T-cell (primary cell): ENCODE measurements around the gene PDS5A. TPM values are rescaled to one million over a fixed set of nuclear protein-coding genes. Genes with fewer than 3 reads are reported as not detected.

Experiments used
- ATAC-seq, 4 experiments: fragments of 200-7000 bp in 3 of 4; fragments of 150-1000 bp in 1 of 4; cut with Tn5 transposase; replicated peaks in 1 of 4; 1 replicate in 3 of 4; 2 replicates in 1 of 4; pipeline ENCODE4 v1.10.0; 2021; ENCODE audit warnings: moderate library complexity in 3 of 4, mild to moderate bottlenecking in 2 of 4, moderate number of reproducible peaks in 1 of 4
- CTCF ChIA-PET, 2 donors: fragments of 300-600 bp; sonication (Branson Sonifier 250); formaldehyde crosslinking; loops; one replicate each; lab custom pipeline; 2022; ENCODE audit warnings: antibody characterized with exemption in 2 of 2; lab: Charles Lee
- POLR2A ChIA-PET, 2 donors: fragments of 300-600 bp; sonication (Branson Sonifier 250); formaldehyde crosslinking; loops; one replicate each; lab custom pipeline; 2022; ENCODE audit warnings: antibody characterized with exemption in 2 of 2; lab: Charles Lee
- DNase-seq, 35 experiments: peaks; one replicate each; pipeline versions ENCODE4 v3.0.0 to v3.0.0-alpha.2; 2013 to 2023
- H3K27ac ChIP-seq: one replicate; pipeline ENCODE4 v1.5.1; 2013; ENCODE audit warnings: low read length
- H3K27me3 ChIP-seq, 2 experiments: replicated peaks in 1 of 2; 1 replicate in 1 of 2; 2 replicates in 1 of 2; pipeline versions ENCODE4 v1.6.1 to v1.7.0; 2013; ENCODE audit warnings: low read length in 1 of 2, mixed read lengths in 1 of 2; ENCODE audit not compliant: control insufficient read depth in 2 of 2, insufficient read depth in 2 of 2; ENCODE audit errors: extremely low read depth in 1 of 2
- H3K36me3 ChIP-seq, 2 donors: 1 replicate in 1 of 2; 2 replicates in 1 of 2; pipeline versions ENCODE4 v1.6.1 to v1.7.0; 2013; ENCODE audit warnings: low read length in 1 of 2; ENCODE audit not compliant: control insufficient read depth in 2 of 2, insufficient read depth in 1 of 2; ENCODE audit errors: extremely low read depth in 1 of 2
- H3K4me1 ChIP-seq, 2 experiments: 1 replicate in 1 of 2; 2 replicates in 1 of 2; pipeline versions ENCODE4 v1.6.1 to v1.7.0; 2013; ENCODE audit warnings: low read length in 2 of 2, mixed read lengths in 1 of 2; ENCODE audit not compliant: insufficient read depth in 2 of 2, control insufficient read depth in 1 of 2; ENCODE audit errors: extremely low read depth in 1 of 2
- H3K4me3 ChIP-seq, 2 donors: 1 replicate in 1 of 2; 2 replicates in 1 of 2; pipeline versions ENCODE4 v1.5.1 to v1.7.0; 2013; ENCODE audit warnings: mild to moderate bottlenecking in 2 of 2, low read length in 1 of 2, moderate library complexity in 1 of 2; ENCODE audit not compliant: control insufficient read depth in 1 of 2; ENCODE audit errors: extremely low read depth in 1 of 2
- H3K9me3 ChIP-seq: 2 replicates; pipeline ENCODE4 v1.7.0; 2013
- H3K27ac Mint-ChIP-seq, 2 donors: one replicate each; pipeline ENCODE4 v1.8.0; 2020 to 2021; ENCODE audit warnings: mild to moderate bottlenecking in 2 of 2, mixed read lengths in 2 of 2
- H3K27me3 Mint-ChIP-seq, 2 donors: one replicate each; pipeline ENCODE4 v1.8.0; 2021 to 2022; ENCODE audit warnings: mixed read lengths in 2 of 2
- H3K36me3 Mint-ChIP-seq: one replicate; pipeline ENCODE4 v1.8.0; 2021; ENCODE audit warnings: mixed read lengths
- H3K4me1 Mint-ChIP-seq, 3 donors: one replicate each; pipeline ENCODE4 v1.8.0; 2020 to 2022; ENCODE audit warnings: mixed read lengths in 3 of 3, mild to moderate bottlenecking in 1 of 3
- H3K4me3 Mint-ChIP-seq, 3 donors: one replicate each; pipeline ENCODE4 v1.8.0; 2020 to 2022; ENCODE audit warnings: mild to moderate bottlenecking in 3 of 3, mixed read lengths in 3 of 3, moderate library complexity in 3 of 3
- H3K9me3 Mint-ChIP-seq, 3 donors: one replicate each; pipeline ENCODE4 v1.8.0; 2020 to 2022; ENCODE audit warnings: mixed read lengths in 3 of 3
- WGBS: methylation state at CpG from one replicate; pipeline ENCODE4 v1.1.5; 2013; ENCODE audit warnings: missing lambda C conversion rate; ENCODE audit not compliant: insufficient coverage; 5-methylcytosine and 5-hydroxymethylcytosine counted together
- total RNA-seq, 35 experiments: library from RNA in 6 of 35; stranded (reverse) in 6 of 35; fragments of 120-200 nt in 1 of 35; gene quantifications; one replicate each; pipeline versions ENCODE4 v1.2.1 to v1.2.4 and lab custom pipeline; 2013 to 2026

Gene PDS5A
- total RNA-seq, 5 donors from 2014 or later (not counting 1 experiment from before 2014, with no cell fraction given), result 73.5 to 113 (median 88.5) TPM

DNA sequence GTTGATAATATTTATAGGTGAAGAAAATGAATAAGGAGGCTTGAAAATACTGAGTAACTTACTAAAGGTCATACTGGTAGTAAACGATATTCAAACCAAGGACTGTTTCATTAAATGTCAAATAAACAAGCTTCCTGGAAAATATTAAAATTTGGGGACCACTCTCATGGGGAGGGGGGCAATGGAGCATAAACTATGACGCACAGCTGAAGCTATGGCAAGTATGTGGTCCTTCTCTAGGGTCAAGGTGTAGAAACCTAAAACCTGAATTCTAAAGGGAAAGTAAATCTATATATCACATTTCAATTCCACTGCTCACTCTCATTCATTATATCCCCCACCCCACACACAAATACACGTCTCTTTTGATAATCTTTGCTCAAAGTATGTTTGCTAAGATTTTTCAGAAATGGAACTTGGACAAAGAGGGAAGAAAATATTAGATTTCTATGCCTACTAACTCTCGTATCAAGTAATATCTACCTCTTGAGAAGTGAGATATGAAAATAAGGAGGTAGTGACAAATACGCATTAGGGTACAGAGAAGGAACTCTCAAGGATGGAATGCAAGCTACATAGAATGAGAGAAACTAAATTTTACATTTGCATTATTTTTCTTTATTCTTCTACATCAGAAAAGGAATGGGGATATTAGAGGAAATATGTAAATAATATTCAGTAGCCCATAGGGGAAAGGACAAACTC is 84.6 kb downstream of the PDS5A start:
- Histone ChIP-seq H3K36me3 (peaks cover 16 to 78% of the 10 kb centered on the region in 2 donors), H3K4me1 (no peaks in the 10 kb centered on the region), H3K27me3 (no peaks in the 10 kb centered on the region), H3K4me3 (no peak overlapping the region), H3K9me3 (no peaks in the 10 kb centered on the region), H3K27ac (no peak overlapping the region)
- no peaks in the 10 kb centered on the region for H3K27me3 Mint-ChIP-seq
- no peaks in the 10 kb centered on the region for H3K9me3 Mint-ChIP-seq
- CTCF ChIA-PET, result no interaction called here
- POLR2A ChIA-PET, result interaction anchor here in 1 of 2 donors (0.6 kb wide), 1 partner anchor 1017 kb away, joined by 16 read pairs; no protein-coding TSS in a partner anchor
- WGBS, result no CpG with 5 or more reads among the region's 5 CpGs
- no peak for DNase-seq
- no peak for ATAC-seq
- H3K4me1 Mint-ChIP-seq, result peaks cover 0 to 5% (median 3%) of the 10 kb centered on the region in 3 donors
- H3K27ac Mint-ChIP-seq, result no peak overlapping the region
- H3K4me3 Mint-ChIP-seq, result no peak overlapping the region
- peaks cover 58% of the 10 kb centered on the region for H3K36me3 Mint-ChIP-seq

DNA sequence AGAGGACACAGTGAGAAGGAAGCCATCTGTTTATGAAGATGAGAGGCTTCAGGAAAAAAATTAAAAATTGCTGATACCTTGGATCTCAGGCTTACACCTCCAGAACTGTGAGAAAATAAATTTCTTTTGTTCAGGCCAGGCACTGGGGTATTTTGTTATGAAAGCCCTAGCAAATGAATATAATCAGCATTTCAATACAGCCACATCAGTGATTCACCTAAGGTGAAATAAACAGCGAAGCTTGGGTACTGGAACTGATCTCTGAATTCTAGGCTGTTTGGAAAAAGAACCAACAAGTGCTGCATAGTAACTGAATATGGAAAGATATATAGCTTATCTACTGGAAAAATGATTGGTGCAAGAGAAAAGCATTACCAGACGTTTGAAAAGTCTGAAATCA is 88.5 kb downstream of the PDS5A start:
- ChIA-PET CTCF (no interaction called here), POLR2A (interaction anchor here in 1 of 2 donors (0.6 kb wide), 1 partner anchor 1419 kb away, joined by 5 read pairs; no protein-coding TSS in a partner anchor)
- no peaks in the 10 kb centered on the region for H3K9me3 ChIP-seq
- ATAC-seq, result no peak
- peaks cover 19 to 66% of the 10 kb centered on the region in 2 donors for H3K36me3 ChIP-seq
- no peaks in the 10 kb centered on the region for H3K4me1 ChIP-seq
- no peak overlapping the region for H3K27ac ChIP-seq
- H3K4me3 ChIP-seq, result no peak overlapping the region
- Mint-ChIP-seq H3K27me3 (no peaks in the 10 kb centered on the region), H3K9me3 (no peaks in the 10 kb centered on the region), H3K27ac (no peak overlapping the region), H3K36me3 (peaks cover 67% of the 10 kb centered on the region), H3K4me3 (no peak overlapping the region), H3K4me1 (peaks cover 0 to 5% (median 3%) of the 10 kb centered on the region in 3 donors)
- no CpG with 5 or more reads among the region's 2 CpGs for WGBS
- H3K27me3 ChIP-seq, result no peaks in the 10 kb centered on the region
- no peak for DNase-seq

DNA sequence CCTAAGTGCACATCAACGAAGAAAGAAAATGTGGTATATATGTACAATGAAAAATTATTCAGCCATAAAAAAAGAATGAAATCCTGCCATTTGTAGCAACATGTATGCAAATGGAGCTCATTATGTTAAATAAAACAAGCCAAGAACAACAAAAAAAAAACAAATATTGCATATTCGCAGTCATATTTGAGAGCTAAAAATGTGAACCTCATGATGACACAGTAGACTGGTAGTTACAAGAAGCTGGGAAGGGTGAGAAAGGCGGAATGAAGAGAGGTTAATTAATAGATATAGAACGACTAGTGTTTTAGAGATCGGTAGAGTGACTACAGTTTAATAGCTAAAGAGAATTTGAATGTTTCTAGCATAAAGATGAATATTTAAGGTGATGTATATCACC is 89.2 kb downstream of the PDS5A start:
- peaks cover 18 to 65% of the 10 kb centered on the region in 2 donors for H3K36me3 ChIP-seq
- no peaks in the 10 kb centered on the region for H3K27me3 Mint-ChIP-seq
- no peak overlapping the region for H3K27ac ChIP-seq
- no peak overlapping the region for H3K4me3 ChIP-seq
- H3K36me3 Mint-ChIP-seq, result peaks cover 62% of the 10 kb centered on the region
- H3K9me3 ChIP-seq, result no peaks in the 10 kb centered on the region
- ChIA-PET POLR2A (interaction anchor here (0.6 to 0.7 kb wide), 3 partner anchors 14 to 1418 kb away, joined by 3 to 5 read pairs (median 4); no protein-coding TSS in a partner anchor), CTCF (interaction anchor here (0.6 to 1.0 kb wide), 3 partner anchors 14 to 393 kb away, joined by 3 read pairs; no protein-coding TSS in a partner anchor)
- ATAC-seq (no peak), DNase-seq (no peak)
- WGBS, result 100% methylated on average over 1 of the region's 5 CpGs
- peaks cover 0 to 5% (median 3%) of the 10 kb centered on the region in 3 donors for H3K4me1 Mint-ChIP-seq
- no peaks in the 10 kb centered on the region for H3K27me3 ChIP-seq
- no peak overlapping the region for H3K27ac Mint-ChIP-seq
- no peaks in the 10 kb centered on the region for H3K4me1 ChIP-seq
- H3K9me3 Mint-ChIP-seq, result no peaks in the 10 kb centered on the region
- no peak overlapping the region for H3K4me3 Mint-ChIP-seq

DNA sequence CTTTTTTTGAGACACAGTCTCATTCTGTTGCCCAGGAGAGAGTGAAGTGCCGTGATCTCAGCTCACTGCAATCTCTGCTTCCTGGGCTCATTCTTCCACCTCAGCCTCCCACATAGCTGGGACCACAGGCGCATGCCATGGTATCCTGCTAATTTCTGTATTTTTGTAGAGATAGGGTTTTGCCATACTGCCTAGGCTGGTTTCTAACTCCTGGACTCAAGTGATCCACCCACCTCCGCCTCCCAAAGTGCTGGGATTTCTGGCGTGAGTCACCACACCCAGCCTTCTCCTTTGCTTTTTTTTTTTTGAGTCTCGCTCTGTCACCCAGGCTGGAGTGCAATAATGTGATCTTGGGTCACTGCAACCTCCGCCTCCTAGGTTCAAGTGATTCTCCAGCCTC is 94.1 kb downstream of the PDS5A start:
- Histone ChIP-seq H3K27me3 (no peaks in the 10 kb centered on the region), H3K36me3 (peaks cover 13 to 50% of the 10 kb centered on the region in 2 donors), H3K4me3 (no peak overlapping the region), H3K27ac (no peak overlapping the region), H3K4me1 (no peaks in the 10 kb centered on the region), H3K9me3 (no peaks in the 10 kb centered on the region)
- DNase-seq (no peak), ATAC-seq (no peak)
- Mint-ChIP-seq H3K4me1 (peaks cover 2 to 16% (median 6%) of the 10 kb centered on the region in 3 donors), H3K27ac (no peak overlapping the region), H3K36me3 (peaks cover 55% of the 10 kb centered on the region), H3K4me3 (no peak overlapping the region), H3K9me3 (no peaks in the 10 kb centered on the region), H3K27me3 (no peaks in the 10 kb centered on the region)
- WGBS, result 100% methylated on average over 2 of the region's 6 CpGs
- POLR2A ChIA-PET, result interaction anchor here in 1 of 2 donors (0.6 kb wide), 1 partner anchor 393 kb away, joined by 11 read pairs; no protein-coding TSS in a partner anchor
- CTCF ChIA-PET, result interaction anchor here (0.5 to 0.6 kb wide), 2 partner anchors 12 to 30 kb away, joined by 4 to 5 read pairs; no protein-coding TSS in a partner anchor

DNA sequence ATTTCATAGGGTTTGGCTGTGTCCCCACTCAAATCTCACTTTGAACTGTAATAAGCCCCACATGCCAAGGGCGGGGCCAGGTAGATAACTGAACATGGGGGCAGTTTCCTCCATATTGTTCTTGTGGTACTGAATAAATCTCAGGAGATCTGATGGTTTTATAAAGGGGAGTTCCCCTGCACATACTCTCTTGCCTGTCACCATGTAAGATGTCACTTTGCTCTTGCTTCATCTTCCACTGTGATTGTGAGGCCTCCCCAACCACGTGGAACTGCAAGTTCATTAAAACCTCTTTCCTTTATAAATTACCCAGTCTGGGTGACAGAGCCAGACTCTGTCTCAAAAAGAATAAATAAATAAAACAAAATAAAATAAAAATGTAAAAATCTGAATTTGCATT is 95.9 kb downstream of the PDS5A start:
- WGBS, result no CpG with 5 or more reads among the region's 2 CpGs

DNA sequence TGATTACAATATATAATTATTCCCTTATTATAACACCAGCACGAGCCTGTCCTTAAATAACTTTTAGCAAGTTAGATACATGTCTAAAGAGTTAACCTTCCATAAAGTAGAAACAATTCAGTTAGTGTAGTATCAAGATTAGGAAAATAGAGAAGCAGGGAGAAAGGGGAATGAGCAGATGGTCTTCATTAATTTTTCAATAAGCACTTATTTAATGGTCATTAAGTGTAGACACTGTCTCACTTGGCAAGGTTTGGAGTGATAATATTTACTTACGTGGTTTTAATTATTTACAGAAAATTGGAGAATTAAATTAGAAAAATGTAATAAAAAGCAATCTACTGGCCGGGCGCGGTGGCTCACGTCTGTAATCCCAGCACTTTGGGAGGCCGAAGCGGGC is 99.7 kb downstream of the PDS5A start:
- CTCF ChIA-PET, result no interaction called here
- no peak overlapping the region for H3K27ac Mint-ChIP-seq
- peaks cover 38% of the 10 kb centered on the region for H3K36me3 Mint-ChIP-seq
- peaks cover 18 to 36% (median 31%) of the 10 kb centered on the region in 3 donors for H3K4me1 Mint-ChIP-seq
- WGBS, result 100% methylated on average over 1 of the region's 8 CpGs
- Histone ChIP-seq H3K9me3 (no peaks in the 10 kb centered on the region), H3K36me3 (peaks cover 0 to 48% of the 10 kb centered on the region in 2 donors), H3K4me3 (no peak overlapping the region), H3K27ac (no peak overlapping the region), H3K27me3 (no peaks in the 10 kb centered on the region), H3K4me1 (peaks cover 3 to 4% of the 10 kb centered on the region in 2 experiments)
- no peaks in the 10 kb centered on the region for H3K9me3 Mint-ChIP-seq
- DNase-seq, result no peak
- POLR2A ChIA-PET, result no interaction called here
- H3K27me3 Mint-ChIP-seq, result no peaks in the 10 kb centered on the region
- no peak overlapping the region for H3K4me3 Mint-ChIP-seq
- ATAC-seq, result no peak

More for the DNA sequence above, 95.9 kb downstream of the PDS5A start:
- DNase-seq, result no peak
- Histone ChIP-seq H3K9me3 (no peaks in the 10 kb centered on the region), H3K27ac (no peak overlapping the region), H3K4me1 (no peaks in the 10 kb centered on the region), H3K36me3 (peaks cover 13 to 51% of the 10 kb centered on the region in 2 donors), H3K27me3 (no peaks in the 10 kb centered on the region), H3K4me3 (no peak overlapping the region)
- CTCF ChIA-PET, result no interaction called here
- no peak overlapping the region for H3K27ac Mint-ChIP-seq
- H3K4me1 Mint-ChIP-seq, result peaks cover 2 to 13% (median 7%) of the 10 kb centered on the region in 3 donors
- H3K9me3 Mint-ChIP-seq, result no peaks in the 10 kb centered on the region
- no peak overlapping the region for H3K4me3 Mint-ChIP-seq
- H3K27me3 Mint-ChIP-seq, result no peaks in the 10 kb centered on the region
- peaks cover 43% of the 10 kb centered on the region for H3K36me3 Mint-ChIP-seq
- ATAC-seq, result no peak
- POLR2A ChIA-PET, result no interaction called here
